Panc1 (cell line): ENCODE measurements around the gene HNRNPU. TPM values are rescaled to one million over a fixed set of nuclear protein-coding genes. Genes with fewer than 3 reads are reported as not detected.

Experiments
- ATAC-seq: fragments of 200-7000 bp; cut with Tn5 transposase; 2 replicates; pipeline ENCODE4 v1.9.1; 2020; ENCODE audit warnings: mild to moderate bottlenecking, moderate library complexity
- BruUV-seq: library from RNA; stranded (reverse); fragments of 400-500 nt; replicated peaks from 2 replicates; lab custom pipeline; 2021; lab: Mats Ljungman, UMichigan
- CTCF ChIA-PET: fragments of 300-600 bp; sonication (Branson Sonifier 250); formaldehyde crosslinking; loops from one replicate; lab custom pipeline; 2022; ENCODE audit warnings: antibody characterized with exemption; lab: Charles Lee
- POLR2A ChIA-PET: fragments of 300-600 bp; sonication (Branson Sonifier 250); formaldehyde crosslinking; loops from one replicate; lab custom pipeline; 2022; ENCODE audit warnings: antibody characterized with exemption; lab: Charles Lee
- DNase-seq: peaks from one replicate; pipeline ENCODE4 v3.0.0-alpha.2; 2010; ENCODE audit warnings: low read depth, low spot score
- H3K27ac ChIP-seq: 2 replicates; pipeline ENCODE4 v1.5.1; 2011; ENCODE audit warnings: mild to moderate bottlenecking, low read length, inconsistent platforms
- H3K27me3 ChIP-seq: fragments of 200-500 bp; sonication (Bioruptor generic); 2 replicates; pipeline ENCODE4 v1.6.0; 2014; ENCODE audit warnings: low read length, inconsistent platforms; ENCODE audit not compliant: control insufficient read depth, insufficient read depth
- H3K36me3 ChIP-seq: fragments of 200-500 bp; sonication (Bioruptor generic); 2 replicates; pipeline ENCODE4 v1.5.1; 2014; ENCODE audit warnings: inconsistent platforms, mild to moderate bottlenecking, low read length, moderate library complexity; ENCODE audit not compliant: control insufficient read depth, insufficient read depth
- H3K4me1 ChIP-seq: 2 replicates; pipeline ENCODE4 v1.5.1; 2011; ENCODE audit warnings: inconsistent platforms, mild to moderate bottlenecking, low read length, moderate library complexity; ENCODE audit not compliant: control insufficient read depth, insufficient read depth
- H3K4me3 ChIP-seq, 2 experiments: 2 replicates each; pipeline ENCODE4 v1.5.1; 2011 to 2012; ENCODE audit warnings: low read depth in 2 of 2, low read length in 2 of 2, mild to moderate bottlenecking in 2 of 2, inconsistent platforms in 1 of 2, moderate library complexity in 1 of 2
- H3K9me3 ChIP-seq: fragments of 200-500 bp; sonication (Bioruptor generic); 2 replicates; pipeline ENCODE4 v1.5.1; 2014; ENCODE audit warnings: low read depth, mild to moderate bottlenecking, inconsistent platforms, low read length, moderate library complexity; ENCODE audit not compliant: control insufficient read depth, insufficient read depth
- POLR2AphosphoS5 ChIP-seq: IDR thresholded peaks from 2 replicates; pipeline ENCODE4 v1.6.1; 2012; ENCODE audit warnings: mild to moderate bottlenecking, low read depth, low read length, moderate library complexity
- SIN3A ChIP-seq: IDR thresholded peaks from 2 replicates; pipeline ENCODE4 v1.6.1; 2012; ENCODE audit warnings: low read depth, mild to moderate bottlenecking, low read length, moderate library complexity, borderline replicate concordance; ENCODE audit not compliant: insufficient read depth
- TCF7L2 ChIP-seq: IDR thresholded peaks from 2 replicates; pipeline ENCODE4 v1.6.1; 2011; ENCODE audit warnings: mild to moderate bottlenecking, low read depth, low read length, inconsistent platforms
- in situ Hi-C: cut with HindIII; loops from 2 replicates; pipeline ENCODE4 v1.10.0; 2016; ENCODE audit warnings: low sequenced_read_pairs, low pct_unique_long_range_greater_than_20kb
- intact Hi-C: fragments of 100-400 bp; cut with micrococcal nuclease; formaldehyde crosslinking; loops from one replicate; pipeline ENCODE4 v1.10.0; 2022; ENCODE audit not compliant: unreplicated experiment
- total RNA-seq: library from RNA; stranded (reverse); gene quantifications from one replicate; pipeline ENCODE4 v1.2.1, GENCODE V29; 2021; ENCODE audit not compliant: unreplicated experiment
- TF ChIP-seq, protein P1 (sequence below): fragments of 450-650 bp; IDR thresholded peaks from 2 replicates; pipeline ENCODE4 v1.5.1; 2017; ENCODE audit warnings: mild to moderate bottlenecking
- TF ChIP-seq, protein P2 (sequence below), 2 experiments: IDR thresholded peaks; 2 replicates each; pipeline ENCODE4 v1.6.1; 2011 to 2012; ENCODE audit warnings: low read depth in 2 of 2, control low read depth in 1 of 2, low read length in 1 of 2, mild to moderate bottlenecking in 1 of 2, moderate library complexity in 1 of 2; ENCODE audit not compliant: insufficient read depth in 1 of 2

HNRNPU gene
- total RNA-seq, 1 experiment from 2014 or later = 361 TPM

DNA sequence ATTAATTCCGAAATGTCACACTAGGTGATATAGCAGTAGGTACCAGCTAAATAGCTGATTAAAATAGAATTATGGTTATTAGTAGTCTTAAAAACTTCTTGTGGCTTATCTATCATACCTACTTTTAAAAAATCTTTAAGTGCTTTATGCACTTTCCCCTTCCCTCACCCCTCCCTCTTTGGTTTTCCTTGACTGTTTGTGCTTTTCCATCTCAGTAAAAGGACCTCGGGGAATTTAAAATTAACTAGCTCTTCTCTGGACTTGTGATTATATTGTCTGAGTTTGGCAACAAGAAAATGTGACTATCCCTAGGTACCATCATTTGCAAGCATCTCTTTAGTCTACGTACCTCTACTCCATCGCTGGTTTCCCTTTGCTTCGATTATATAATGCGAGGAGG is 17.7 kb downstream of the HNRNPU start:
- no TSS peak for BruUV-seq
- TF ChIP-seq SIN3A (no peak), POLR2AphosphoS5 (peak; percentile 5; the same call in 1 of the 2 replicates)
- DNase-seq (no peak), ATAC-seq (no peak)
- Histone ChIP-seq H3K27ac (no peak overlapping the region), H3K36me3 (peaks cover 67% of the 10 kb centered on the region), H3K4me3 (no peak overlapping the region), H3K27me3 (no peaks in the 10 kb centered on the region), H3K9me3 (no peaks in the 10 kb centered on the region), H3K4me1 (peaks cover 22% of the 10 kb centered on the region)
- POLR2A ChIA-PET = interaction anchor here (0.6 to 1.4 kb wide), 2 partner anchors 47 to 1403 kb away, joined by 3 to 4 read pairs; no protein-coding TSS in a partner anchor
- CTCF ChIA-PET = interaction anchor here (0.6 kb wide), 1 partner anchor 173 kb away, joined by 4 read pairs; no protein-coding TSS in a partner anchor
- intact Hi-C loops (no loop called here), in situ Hi-C loops (no loop called here)

DNA sequence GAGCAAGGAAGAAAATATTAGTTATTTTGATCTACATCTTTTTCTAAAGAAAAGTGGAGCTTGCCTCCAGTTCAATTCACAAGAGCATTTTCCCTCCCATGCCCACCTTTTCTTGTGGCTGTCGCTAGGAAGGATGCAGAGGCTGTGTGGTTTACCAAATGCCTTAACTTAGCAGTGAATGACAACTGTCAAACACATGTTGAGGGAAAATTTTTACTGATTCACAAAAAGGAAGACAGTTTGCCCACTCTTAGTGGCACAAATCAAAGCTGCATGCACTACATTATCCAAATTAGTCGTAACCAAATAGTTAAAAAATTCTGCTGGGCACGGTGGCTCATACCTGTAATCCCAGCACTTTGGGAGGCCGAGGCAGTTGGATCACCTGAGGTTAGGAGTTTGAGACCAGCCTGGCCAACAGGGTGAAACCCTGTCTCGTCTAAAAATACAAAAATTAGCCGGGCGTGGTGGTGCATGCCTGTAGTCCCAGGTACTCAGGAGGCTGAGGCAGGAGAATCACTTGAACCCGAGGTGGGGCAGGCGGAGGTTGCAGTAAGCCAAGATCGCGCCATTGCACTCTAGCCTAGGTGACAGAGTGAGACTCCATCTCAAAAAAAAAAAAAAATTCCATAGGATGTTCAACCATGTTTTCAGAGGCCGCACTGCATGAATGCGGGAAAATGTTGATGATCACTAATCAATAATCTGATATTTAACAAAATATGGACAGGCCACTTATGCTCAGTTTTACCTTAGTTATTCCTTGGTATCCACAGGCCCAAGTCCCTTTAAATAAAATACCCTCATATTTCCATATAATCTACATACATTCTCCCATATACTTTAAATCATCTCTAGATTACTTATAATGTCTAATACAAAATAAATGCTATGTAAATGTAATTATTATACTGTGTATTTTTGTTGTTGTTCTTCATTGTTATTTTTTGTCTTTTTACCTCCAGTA is 19.9 kb downstream of the HNRNPU start:
- BruUV-seq = no TSS peak
- Histone ChIP-seq H3K4me1 (peaks cover 44% of the 10 kb centered on the region), H3K27me3 (no peaks in the 10 kb centered on the region), H3K27ac (peak overlapping the region; percentile 53; the same call in 1 of the 2 replicates), H3K4me3 (no peak overlapping the region), H3K36me3 (peaks cover 56% of the 10 kb centered on the region), H3K9me3 (no peaks in the 10 kb centered on the region)
- DNase-seq (no peak), ATAC-seq (no peak)
- in situ Hi-C loops = no loop called here
- TF ChIP-seq, protein P1, sequence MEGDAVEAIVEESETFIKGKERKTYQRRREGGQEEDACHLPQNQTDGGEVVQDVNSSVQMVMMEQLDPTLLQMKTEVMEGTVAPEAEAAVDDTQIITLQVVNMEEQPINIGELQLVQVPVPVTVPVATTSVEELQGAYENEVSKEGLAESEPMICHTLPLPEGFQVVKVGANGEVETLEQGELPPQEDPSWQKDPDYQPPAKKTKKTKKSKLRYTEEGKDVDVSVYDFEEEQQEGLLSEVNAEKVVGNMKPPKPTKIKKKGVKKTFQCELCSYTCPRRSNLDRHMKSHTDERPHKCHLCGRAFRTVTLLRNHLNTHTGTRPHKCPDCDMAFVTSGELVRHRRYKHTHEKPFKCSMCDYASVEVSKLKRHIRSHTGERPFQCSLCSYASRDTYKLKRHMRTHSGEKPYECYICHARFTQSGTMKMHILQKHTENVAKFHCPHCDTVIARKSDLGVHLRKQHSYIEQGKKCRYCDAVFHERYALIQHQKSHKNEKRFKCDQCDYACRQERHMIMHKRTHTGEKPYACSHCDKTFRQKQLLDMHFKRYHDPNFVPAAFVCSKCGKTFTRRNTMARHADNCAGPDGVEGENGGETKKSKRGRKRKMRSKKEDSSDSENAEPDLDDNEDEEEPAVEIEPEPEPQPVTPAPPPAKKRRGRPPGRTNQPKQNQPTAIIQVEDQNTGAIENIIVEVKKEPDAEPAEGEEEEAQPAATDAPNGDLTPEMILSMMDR = no peak
- no peak; the same call in none of the 2 replicates for TF ChIP-seq POLR2AphosphoS5
- TF ChIP-seq TCF7L2 = no peak
- TF ChIP-seq, protein P2, sequence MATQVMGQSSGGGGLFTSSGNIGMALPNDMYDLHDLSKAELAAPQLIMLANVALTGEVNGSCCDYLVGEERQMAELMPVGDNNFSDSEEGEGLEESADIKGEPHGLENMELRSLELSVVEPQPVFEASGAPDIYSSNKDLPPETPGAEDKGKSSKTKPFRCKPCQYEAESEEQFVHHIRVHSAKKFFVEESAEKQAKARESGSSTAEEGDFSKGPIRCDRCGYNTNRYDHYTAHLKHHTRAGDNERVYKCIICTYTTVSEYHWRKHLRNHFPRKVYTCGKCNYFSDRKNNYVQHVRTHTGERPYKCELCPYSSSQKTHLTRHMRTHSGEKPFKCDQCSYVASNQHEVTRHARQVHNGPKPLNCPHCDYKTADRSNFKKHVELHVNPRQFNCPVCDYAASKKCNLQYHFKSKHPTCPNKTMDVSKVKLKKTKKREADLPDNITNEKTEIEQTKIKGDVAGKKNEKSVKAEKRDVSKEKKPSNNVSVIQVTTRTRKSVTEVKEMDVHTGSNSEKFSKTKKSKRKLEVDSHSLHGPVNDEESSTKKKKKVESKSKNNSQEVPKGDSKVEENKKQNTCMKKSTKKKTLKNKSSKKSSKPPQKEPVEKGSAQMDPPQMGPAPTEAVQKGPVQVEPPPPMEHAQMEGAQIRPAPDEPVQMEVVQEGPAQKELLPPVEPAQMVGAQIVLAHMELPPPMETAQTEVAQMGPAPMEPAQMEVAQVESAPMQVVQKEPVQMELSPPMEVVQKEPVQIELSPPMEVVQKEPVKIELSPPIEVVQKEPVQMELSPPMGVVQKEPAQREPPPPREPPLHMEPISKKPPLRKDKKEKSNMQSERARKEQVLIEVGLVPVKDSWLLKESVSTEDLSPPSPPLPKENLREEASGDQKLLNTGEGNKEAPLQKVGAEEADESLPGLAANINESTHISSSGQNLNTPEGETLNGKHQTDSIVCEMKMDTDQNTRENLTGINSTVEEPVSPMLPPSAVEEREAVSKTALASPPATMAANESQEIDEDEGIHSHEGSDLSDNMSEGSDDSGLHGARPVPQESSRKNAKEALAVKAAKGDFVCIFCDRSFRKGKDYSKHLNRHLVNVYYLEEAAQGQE (IDR thresholded peaks at IDR 0.05; ENCODE audit: insufficient read depth in 1 of 2, low read depth in 2 of 2, low read length in 1 of 2) = no peak
- TF ChIP-seq SIN3A = no peak
- CTCF ChIA-PET = interaction anchor here (0.6 kb wide), 1 partner anchor 127 kb away, joined by 9 read pairs; no protein-coding TSS in a partner anchor
- POLR2A ChIA-PET = interaction anchor here (0.5 kb wide), 1 partner anchor 20 kb away, joined by 4 read pairs; the partner anchor contains the start of gene HNRNPU
- intact Hi-C loops = no loop called here
